Measurements from ENCODE around the gene CACNA1E.
A peak's percentile ranks its signal among the peaks of the same experiment; 100 is the strongest.

The CACNA1E gene

DNA sequence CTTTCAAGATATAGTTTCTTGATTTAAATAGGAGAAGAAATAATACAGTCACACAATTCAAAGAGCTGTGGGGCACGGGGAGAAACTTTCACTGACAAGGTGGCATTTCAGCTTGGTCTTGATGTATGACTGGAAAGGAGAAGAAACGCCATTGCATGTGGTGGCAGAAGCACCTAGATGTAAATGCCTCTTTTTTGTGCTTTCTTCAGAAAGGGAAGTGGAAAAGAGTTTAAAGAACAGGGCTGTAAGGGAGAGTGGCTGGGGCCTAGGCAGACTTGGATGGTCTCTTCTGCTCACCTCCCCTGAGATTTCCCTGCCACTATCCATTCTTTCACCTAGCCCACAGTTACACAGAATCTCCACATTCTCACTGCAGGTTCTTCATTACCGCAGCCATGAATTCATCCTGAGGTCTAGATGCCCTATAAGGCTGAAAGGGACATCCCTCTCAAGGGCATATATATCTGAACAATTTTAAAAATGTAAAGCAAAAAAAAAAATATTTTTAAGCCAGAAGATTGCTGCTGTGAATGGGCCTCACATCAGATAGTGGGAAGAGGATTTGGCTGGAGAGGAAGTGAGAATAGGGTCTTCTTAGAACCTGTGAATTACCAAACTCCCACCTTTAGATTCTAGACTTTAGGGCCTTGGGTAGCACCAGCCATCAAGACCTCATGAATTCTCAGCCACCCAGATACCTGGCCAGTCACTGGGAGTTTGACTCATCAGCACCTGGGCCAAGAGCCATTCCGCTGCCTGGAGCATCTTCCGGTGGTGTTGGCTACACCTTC lies 23.4 kb downstream of the CACNA1E start:
- Histone ChIP-seq H3K27me3 (ENCODE audit: insufficient read depth, low read length) (no peaks in the 10 kb centered on the region), H3K36me3 (ENCODE audit: control insufficient read depth in 1 of 2, insufficient read depth in 2 of 2, low read length in 2 of 2) (no peaks in the 10 kb centered on the region), H3K4me2 (ENCODE audit: low read length) (no peak overlapping the region), H3K9ac (ENCODE audit: low read length) (no peak overlapping the region), H2BK120ac (ENCODE audit: insufficient read depth, low read length, poor library complexity) (no peak overlapping the region), H3K79me2 (ENCODE audit: control insufficient read depth, insufficient read depth, low read length, poor library complexity) (no peaks in the 10 kb centered on the region), H4K91ac (ENCODE audit: low read depth, low read length) (no peak overlapping the region), H4K8ac (ENCODE audit: low read depth, low read length) (no peak overlapping the region), H4K12ac (ENCODE audit: low read depth, low read length) (no peak overlapping the region), H3K23ac (ENCODE audit: low read length) (no peak overlapping the region), H2AK5ac (ENCODE audit: low read length) (no peak overlapping the region), H3K18ac (ENCODE audit: low read length) (no peak overlapping the region), H3K4ac (ENCODE audit: low read depth, low read length) (no peak overlapping the region), H3K79me1 (ENCODE audit: low read length) (no peaks in the 10 kb centered on the region), H2BK12ac (ENCODE audit: low read length) (no peak overlapping the region), H3K27ac (ENCODE audit: low read depth, low read length) (no peak overlapping the region), H3K4me3 (ENCODE audit: low read depth, low read length) (no peak overlapping the region), H2AFZ (ENCODE audit: insufficient read depth, low read length, poor library complexity) (no peak overlapping the region), H3K4me1 (ENCODE audit: control insufficient read depth in 1 of 2, insufficient read depth in 2 of 2, low read length in 2 of 2) (no peaks in the 10 kb centered on the region), H3K14ac (ENCODE audit: low read length) (no peak overlapping the region), H2BK5ac (ENCODE audit: low read depth, low read length, poor library complexity) (no peak overlapping the region), H3K9me3 (ENCODE audit: insufficient read depth, low read depth, low read length) (peaks cover 2% of the 10 kb centered on the region)
- no CpG with 5 or more reads among the region's 5 CpGs for WGBS (ENCODE audit: extremely low coverage, insufficient coverage, insufficient read length)
- no peak for DNase-seq

DNA sequence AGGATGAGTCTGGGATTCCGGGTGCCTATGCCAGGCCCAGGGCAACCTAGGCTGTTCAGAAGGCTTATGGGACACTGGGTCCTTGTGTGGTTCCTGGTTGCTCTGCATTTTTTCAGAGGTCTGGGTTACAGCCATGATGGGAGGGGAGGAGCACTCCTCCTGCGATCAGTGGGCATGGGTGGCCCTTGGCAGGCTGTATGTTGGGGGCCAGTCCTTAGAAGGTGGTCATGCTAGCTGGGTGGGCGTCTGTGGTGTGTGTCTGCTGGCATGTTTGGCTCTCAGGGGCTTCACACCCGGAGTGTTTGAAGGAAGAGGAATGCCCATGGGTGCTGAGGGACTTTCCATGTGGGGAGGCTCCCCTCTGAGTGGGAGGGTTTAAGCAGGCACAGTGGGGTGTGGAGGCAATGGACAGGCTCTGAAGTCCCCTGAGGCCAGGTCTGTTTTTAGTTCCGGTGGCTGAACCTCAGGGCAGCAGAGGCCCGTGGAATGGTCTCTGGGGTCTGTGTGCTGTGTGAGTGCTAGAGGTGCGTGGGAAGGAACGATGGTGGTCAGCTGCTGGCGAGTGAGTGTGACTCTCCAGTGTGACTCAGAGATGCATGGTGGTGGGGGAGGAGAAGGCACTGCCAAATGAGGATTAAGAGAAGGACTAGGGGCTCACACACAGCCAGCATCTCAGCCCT lies 25.3 kb downstream of the CACNA1E start:
- Histone ChIP-seq H2BK12ac (ENCODE audit: low read length) (no peak overlapping the region), H3K9me3 (ENCODE audit: insufficient read depth, low read depth, low read length) (peaks cover 2% of the 10 kb centered on the region), H3K4me2 (ENCODE audit: low read length) (no peak overlapping the region), H3K4me1 (ENCODE audit: control insufficient read depth in 1 of 2, insufficient read depth in 2 of 2, low read length in 2 of 2) (no peaks in the 10 kb centered on the region), H4K12ac (ENCODE audit: low read depth, low read length) (no peak overlapping the region), H4K8ac (ENCODE audit: low read depth, low read length) (no peak overlapping the region), H2AFZ (ENCODE audit: insufficient read depth, low read length, poor library complexity) (no peak overlapping the region), H3K79me2 (ENCODE audit: control insufficient read depth, insufficient read depth, low read length, poor library complexity) (no peaks in the 10 kb centered on the region), H3K27ac (ENCODE audit: low read depth, low read length) (no peak overlapping the region), H2AK5ac (ENCODE audit: low read length) (no peak overlapping the region), H3K14ac (ENCODE audit: low read length) (no peak overlapping the region), H3K9ac (ENCODE audit: low read length) (no peak overlapping the region), H3K4me3 (ENCODE audit: low read depth, low read length) (no peak overlapping the region), H3K36me3 (ENCODE audit: control insufficient read depth in 1 of 2, insufficient read depth in 2 of 2, low read length in 2 of 2) (no peaks in the 10 kb centered on the region), H3K4ac (ENCODE audit: low read depth, low read length) (no peak overlapping the region), H4K91ac (ENCODE audit: low read depth, low read length) (no peak overlapping the region), H2BK5ac (ENCODE audit: low read depth, low read length, poor library complexity) (no peak overlapping the region), H3K79me1 (ENCODE audit: low read length) (no peaks in the 10 kb centered on the region), H3K23ac (ENCODE audit: low read length) (no peak overlapping the region), H3K18ac (ENCODE audit: low read length) (no peak overlapping the region), H3K27me3 (ENCODE audit: insufficient read depth, low read length) (no peaks in the 10 kb centered on the region), H2BK120ac (ENCODE audit: insufficient read depth, low read length, poor library complexity) (no peak overlapping the region)
- no peak for DNase-seq
- no CpG with 5 or more reads among the region's 9 CpGs for WGBS (ENCODE audit: extremely low coverage, insufficient coverage, insufficient read length)

DNA sequence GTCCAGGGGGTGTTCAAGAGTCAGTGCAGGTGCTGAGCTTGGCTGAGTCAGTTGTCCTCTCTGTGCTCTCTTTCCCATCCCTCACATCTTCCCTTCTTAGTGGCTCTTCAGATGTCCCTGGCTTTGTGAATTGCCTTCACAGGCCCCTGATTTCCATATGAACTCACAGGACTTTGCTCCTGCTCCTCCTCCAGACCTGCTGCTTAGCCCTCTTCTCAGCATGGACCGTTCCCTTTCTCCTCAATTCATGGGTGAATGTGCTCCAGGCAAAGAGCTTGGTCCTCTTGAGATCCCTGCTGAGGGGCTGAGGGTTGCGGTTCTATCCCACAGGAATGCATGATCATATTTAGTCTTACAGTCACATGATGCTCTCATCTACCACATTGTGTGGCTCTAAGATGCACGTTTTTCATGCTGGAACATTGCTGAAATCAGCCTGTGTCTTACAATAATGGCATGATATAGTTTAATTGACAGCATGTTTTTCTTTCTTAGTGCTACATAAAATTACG lies 30.5 kb downstream of the CACNA1E start:
- Histone ChIP-seq H3K79me2 (ENCODE audit: control insufficient read depth, insufficient read depth, low read length, poor library complexity) (no peaks in the 10 kb centered on the region), H3K4me1 (ENCODE audit: control insufficient read depth in 1 of 2, insufficient read depth in 2 of 2, low read length in 2 of 2) (no peaks in the 10 kb centered on the region), H4K91ac (ENCODE audit: low read depth, low read length) (no peak overlapping the region), H3K9ac (ENCODE audit: low read length) (no peak overlapping the region), H3K79me1 (ENCODE audit: low read length) (no peaks in the 10 kb centered on the region), H3K4me3 (ENCODE audit: low read depth, low read length) (no peak overlapping the region), H3K18ac (ENCODE audit: low read length) (no peak overlapping the region), H3K9me3 (ENCODE audit: insufficient read depth, low read depth, low read length) (peaks cover 4% of the 10 kb centered on the region), H2BK5ac (ENCODE audit: low read depth, low read length, poor library complexity) (no peak overlapping the region), H4K8ac (ENCODE audit: low read depth, low read length) (no peak overlapping the region), H3K4ac (ENCODE audit: low read depth, low read length) (no peak overlapping the region), H2BK12ac (ENCODE audit: low read length) (no peak overlapping the region), H3K36me3 (ENCODE audit: control insufficient read depth in 1 of 2, insufficient read depth in 2 of 2, low read length in 2 of 2) (no peaks in the 10 kb centered on the region), H3K14ac (ENCODE audit: low read length) (no peak overlapping the region), H4K12ac (ENCODE audit: low read depth, low read length) (no peak overlapping the region), H2AK5ac (ENCODE audit: low read length) (no peak overlapping the region), H2BK120ac (ENCODE audit: insufficient read depth, low read length, poor library complexity) (no peak overlapping the region), H3K27ac (ENCODE audit: low read depth, low read length) (no peak overlapping the region), H3K4me2 (ENCODE audit: low read length) (no peak overlapping the region), H2AFZ (ENCODE audit: insufficient read depth, low read length, poor library complexity) (no peak overlapping the region), H3K27me3 (ENCODE audit: insufficient read depth, low read length) (no peaks in the 10 kb centered on the region), H3K23ac (ENCODE audit: low read length) (no peak overlapping the region)
- no peak for DNase-seq
- no CpG with 5 or more reads among the region's 4 CpGs for WGBS (ENCODE audit: extremely low coverage, insufficient coverage, insufficient read length)

DNA sequence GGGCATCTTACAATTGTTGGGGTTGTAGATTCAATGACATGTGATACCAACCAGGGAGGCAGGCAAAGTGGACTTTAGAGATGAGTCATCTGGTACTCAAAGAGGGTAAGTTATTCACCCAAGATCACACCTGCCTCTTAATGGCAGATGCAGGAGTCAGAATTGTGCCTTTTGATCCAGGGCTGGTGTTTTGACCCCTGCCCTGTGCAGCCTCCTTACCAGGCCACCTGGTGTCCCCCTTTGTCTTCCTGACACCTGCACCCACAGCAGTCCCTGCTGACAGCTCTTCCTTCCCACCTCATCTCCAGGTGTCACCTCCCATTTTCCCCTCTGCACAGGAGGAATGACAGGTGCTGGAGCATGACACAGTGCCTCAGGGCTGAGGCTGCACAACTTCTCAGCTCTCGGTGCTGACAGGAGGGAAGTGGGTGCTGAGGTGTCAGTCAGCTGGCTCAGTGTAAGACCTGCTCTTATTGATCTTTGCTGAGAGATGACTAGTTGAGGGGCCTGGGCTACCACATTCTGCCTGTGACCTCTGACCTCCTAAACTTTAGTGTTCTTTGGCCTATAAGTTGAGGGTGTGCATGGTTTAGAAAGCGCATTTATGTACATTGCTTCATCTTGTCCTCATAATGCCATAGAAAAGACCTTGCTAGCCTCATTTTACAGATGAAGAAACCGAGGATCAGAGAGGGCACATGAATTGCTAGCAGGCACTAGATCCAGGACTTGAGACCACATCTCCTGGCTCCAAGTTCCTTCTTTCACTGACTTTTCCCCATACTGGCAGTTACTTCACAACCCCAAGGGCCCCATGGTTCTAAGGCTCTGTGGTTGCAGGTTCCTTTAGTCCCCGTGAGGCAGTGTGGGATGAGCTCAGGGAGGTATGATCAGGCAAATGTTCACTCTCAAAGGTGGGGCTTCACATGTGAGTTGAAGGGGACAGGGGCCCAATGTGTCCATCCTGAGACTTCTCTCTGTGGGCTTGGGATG lies 31.3 kb downstream of the CACNA1E start:
- Histone ChIP-seq H3K79me1 (ENCODE audit: low read length) (no peaks in the 10 kb centered on the region), H2AFZ (ENCODE audit: insufficient read depth, low read length, poor library complexity) (no peak overlapping the region), H3K4me3 (ENCODE audit: low read depth, low read length) (no peak overlapping the region), H3K9ac (ENCODE audit: low read length) (peak overlapping the region; percentile 9), H3K36me3 (ENCODE audit: control insufficient read depth in 1 of 2, insufficient read depth in 2 of 2, low read length in 2 of 2) (no peaks in the 10 kb centered on the region), H3K14ac (ENCODE audit: low read length) (no peak overlapping the region), H3K27ac (ENCODE audit: low read depth, low read length) (no peak overlapping the region), H3K9me3 (ENCODE audit: insufficient read depth, low read depth, low read length) (peaks cover 4% of the 10 kb centered on the region), H2BK120ac (ENCODE audit: insufficient read depth, low read length, poor library complexity) (no peak overlapping the region), H3K4me2 (ENCODE audit: low read length) (no peak overlapping the region), H2BK5ac (ENCODE audit: low read depth, low read length, poor library complexity) (no peak overlapping the region), H2BK12ac (ENCODE audit: low read length) (no peak overlapping the region), H3K79me2 (ENCODE audit: control insufficient read depth, insufficient read depth, low read length, poor library complexity) (no peaks in the 10 kb centered on the region), H3K18ac (ENCODE audit: low read length) (no peak overlapping the region), H4K8ac (ENCODE audit: low read depth, low read length) (no peak overlapping the region), H2AK5ac (ENCODE audit: low read length) (no peak overlapping the region), H3K4ac (ENCODE audit: low read depth, low read length) (no peak overlapping the region), H4K91ac (ENCODE audit: low read depth, low read length) (no peak overlapping the region), H3K23ac (ENCODE audit: low read length) (no peak overlapping the region), H4K12ac (ENCODE audit: low read depth, low read length) (no peak overlapping the region), H3K27me3 (ENCODE audit: insufficient read depth, low read length) (no peaks in the 10 kb centered on the region), H3K4me1 (ENCODE audit: control insufficient read depth in 1 of 2, insufficient read depth in 2 of 2, low read length in 2 of 2) (no peaks in the 10 kb centered on the region)
- WGBS (ENCODE audit: extremely low coverage, insufficient coverage, insufficient read length): no CpG with 5 or more reads among the region's 4 CpGs
- no peak for DNase-seq
